A549 treated with DMSO at 1 μM for 4 hours (cell line): ENCODE data around the gene IQCK. TPM values are rescaled to one million over a fixed set of nuclear protein-coding genes. Genes with fewer than 3 reads are reported as not detected.

Experiments used
- total RNA-seq: library from RNA; stranded (reverse); fragments of 200-300 nt; extraction: Qiagen RNA extraction; gene quantifications from 5 replicates; pipeline ENCODE4 v1.2.3, GENCODE V29; 2022; ENCODE audit warnings: low read depth

IQCK gene
- total RNA-seq = 8.8 to 11.7 TPM (median 9.4 TPM) in 5 replicates

DNA sequence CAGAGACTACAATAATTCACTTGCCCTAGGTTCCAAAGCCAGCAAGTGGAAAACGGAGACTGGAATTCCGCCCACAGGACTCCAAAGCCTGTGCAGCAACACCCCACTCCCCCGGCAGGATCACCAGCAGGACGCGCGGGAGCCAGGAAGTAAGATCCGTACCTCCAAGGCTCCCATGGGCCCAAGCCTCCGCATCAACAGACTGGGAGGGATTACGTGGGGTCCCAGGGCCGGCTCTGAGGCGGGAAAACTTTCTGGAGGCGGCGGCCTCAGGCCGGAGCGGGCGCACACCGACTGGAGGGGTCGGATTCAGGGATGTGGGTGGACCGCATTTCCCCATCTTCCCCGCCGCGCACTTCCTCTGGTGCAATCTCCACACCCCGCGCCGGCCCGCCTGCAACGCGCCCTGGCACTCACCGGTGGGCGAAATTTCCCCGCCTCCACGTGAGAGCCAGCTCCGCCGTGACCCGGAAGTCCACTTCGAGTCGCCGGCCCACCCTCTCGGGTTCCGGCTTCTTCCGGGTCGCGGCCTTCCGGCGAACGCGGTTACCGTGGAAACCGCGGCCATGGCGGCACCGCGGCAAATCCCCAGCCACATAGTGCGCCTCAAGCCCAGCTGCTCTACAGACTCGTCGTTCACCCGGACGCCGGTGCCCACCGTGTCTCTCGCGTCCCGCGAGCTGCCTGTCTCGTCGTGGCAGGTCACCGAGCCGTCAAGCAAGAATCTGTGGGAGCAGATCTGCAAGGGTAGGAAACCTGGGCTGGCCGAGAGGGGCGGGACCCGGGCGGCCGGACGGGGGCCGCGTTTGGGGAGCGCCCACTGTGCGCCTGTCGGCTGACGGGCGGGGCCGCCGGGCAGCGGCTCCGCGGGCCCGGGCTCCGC, at the start of gene IQCK, which contains the start of gene KNOP1:
IQCK (plus strand) TSS at position 531 of the 883 bp plus-strand sequence; CDS start at position 567, 36 bp downstream.
KNOP1 (minus strand) TSS at position 487 of the 883 bp plus-strand sequence. CDS start 3,192 bp downstream, outside the sequence.

DNA sequence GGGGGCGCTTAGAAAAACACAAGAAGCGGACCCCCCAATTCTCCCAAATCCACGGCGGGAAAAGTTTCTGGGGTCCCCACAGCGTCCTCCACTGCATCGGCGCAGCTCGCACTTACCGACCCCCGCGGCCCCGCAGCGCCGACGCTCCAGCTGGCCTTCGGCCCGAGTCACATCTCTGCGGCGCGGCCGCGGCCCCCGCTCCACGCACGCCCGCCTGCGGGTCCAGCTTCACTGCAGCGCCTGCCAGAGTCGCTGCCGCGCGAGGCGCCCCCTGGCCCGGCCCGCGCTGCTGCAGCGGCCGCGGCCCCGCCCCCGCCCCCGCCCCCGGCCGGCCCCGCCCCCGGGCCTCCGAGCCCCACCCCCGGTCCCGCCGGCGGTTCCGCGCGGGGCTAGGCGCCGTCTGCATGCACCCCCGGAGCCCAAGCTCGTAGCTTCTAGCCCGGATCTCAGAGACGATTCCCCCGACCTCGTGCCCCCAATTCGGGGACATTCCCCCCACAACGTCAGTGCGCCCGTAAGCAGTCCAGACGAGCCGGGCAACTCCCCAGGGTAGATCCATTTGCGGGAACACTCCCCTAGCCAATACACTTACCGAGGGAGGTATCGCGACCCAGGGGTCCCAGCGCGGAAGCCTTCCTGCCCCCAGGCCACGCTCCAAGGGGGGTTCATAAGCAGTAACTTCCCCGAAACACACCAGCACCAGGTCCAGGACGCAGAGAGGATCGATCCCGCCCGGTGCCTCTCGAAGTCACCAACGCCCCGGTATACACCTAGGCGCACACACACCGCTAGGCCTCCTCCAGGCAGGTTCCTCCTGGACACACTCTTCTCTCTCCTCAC, 166.8 kb downstream of the IQCK start, which contains the start of gene GPRC5B:
GPRC5B (minus strand) TSS at position 238 of the 840 bp plus-strand sequence. CDS start 12,003 bp downstream, outside the sequence.

Other genes starting within 250 kb of the IQCK start
- gene GDE1, start 196.2 kb upstream of the IQCK start, total RNA-seq = 83.4 to 102 TPM (median 91.4 TPM) in 5 replicates
- 8.9 to 12.8 TPM (median 11.8 TPM) in 5 replicates for gene CCP110, start 194.3 kb upstream of the IQCK start, total RNA-seq
- gene VPS35L, start 162.6 kb upstream of the IQCK start, total RNA-seq = 33.4 to 37.3 TPM (median 35.0 TPM) in 5 replicates
- gene KNOP1, start within 50 bp of the IQCK start, total RNA-seq = 35.8 to 49.9 TPM (median 41.9 TPM) in 5 replicates
- gene GPRC5B, start 166.6 kb downstream of the IQCK start, total RNA-seq = 26.9 to 31.8 TPM (median 27.8 TPM) in 5 replicates